ENCODE data around the gene MCHR1.
"Not testable (repeated sequence)": the region's sequence is repeated elsewhere in the genome, so short reads cannot be mapped to it uniquely, and the experiment has no call there.

Gene MCHR1

GRCh38 chr22:40707154-40707553, 27.9 kb downstream of the MCHR1 start:
- no peak overlapping the region for H3K4me3 ChIP-seq (ENCODE audit: low read depth, low read length)
- no peak for DNase-seq (ENCODE audit: low read depth)
- TF ChIP-seq, protein P1, sequence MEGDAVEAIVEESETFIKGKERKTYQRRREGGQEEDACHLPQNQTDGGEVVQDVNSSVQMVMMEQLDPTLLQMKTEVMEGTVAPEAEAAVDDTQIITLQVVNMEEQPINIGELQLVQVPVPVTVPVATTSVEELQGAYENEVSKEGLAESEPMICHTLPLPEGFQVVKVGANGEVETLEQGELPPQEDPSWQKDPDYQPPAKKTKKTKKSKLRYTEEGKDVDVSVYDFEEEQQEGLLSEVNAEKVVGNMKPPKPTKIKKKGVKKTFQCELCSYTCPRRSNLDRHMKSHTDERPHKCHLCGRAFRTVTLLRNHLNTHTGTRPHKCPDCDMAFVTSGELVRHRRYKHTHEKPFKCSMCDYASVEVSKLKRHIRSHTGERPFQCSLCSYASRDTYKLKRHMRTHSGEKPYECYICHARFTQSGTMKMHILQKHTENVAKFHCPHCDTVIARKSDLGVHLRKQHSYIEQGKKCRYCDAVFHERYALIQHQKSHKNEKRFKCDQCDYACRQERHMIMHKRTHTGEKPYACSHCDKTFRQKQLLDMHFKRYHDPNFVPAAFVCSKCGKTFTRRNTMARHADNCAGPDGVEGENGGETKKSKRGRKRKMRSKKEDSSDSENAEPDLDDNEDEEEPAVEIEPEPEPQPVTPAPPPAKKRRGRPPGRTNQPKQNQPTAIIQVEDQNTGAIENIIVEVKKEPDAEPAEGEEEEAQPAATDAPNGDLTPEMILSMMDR (conservative IDR thresholded peaks at IDR 0.05; ENCODE audit: low read depth, low read length), result no peak

- H3K4me3 ChIP-seq (ENCODE audit: low read depth, low read length), result no peak overlapping the region
- TF ChIP-seq, protein P1 (conservative IDR thresholded peaks at IDR 0.05; ENCODE audit: low read depth, low read length), result no peak
- no peak for DNase-seq (ENCODE audit: low read depth)
Measured at GRCh38 chr22:40708177-40708576, 28.9 kb downstream of the MCHR1 start.

GRCh38 chr22:40709752-40710413, 30.6 kb downstream of the MCHR1 start:
- no peak overlapping the region for H3K4me3 ChIP-seq (ENCODE audit: low read depth, low read length)
- DNase-seq (ENCODE audit: low read depth), result peak; percentile 61

GRCh38 chr22:40712311-40712710, 33.0 kb downstream of the MCHR1 start:
- no peak for DNase-seq (ENCODE audit: low read depth)
- TF ChIP-seq, protein P1 (conservative IDR thresholded peaks at IDR 0.05; ENCODE audit: low read depth, low read length), result no peak
- no peak overlapping the region for H3K4me3 ChIP-seq (ENCODE audit: low read depth, low read length)

More at GRCh38 chr22:40709752-40710413, 30.6 kb downstream of the MCHR1 start:
- TF ChIP-seq, protein P1 (conservative IDR thresholded peaks at IDR 0.05; ENCODE audit: low read depth, low read length), result no peak

DNA sequence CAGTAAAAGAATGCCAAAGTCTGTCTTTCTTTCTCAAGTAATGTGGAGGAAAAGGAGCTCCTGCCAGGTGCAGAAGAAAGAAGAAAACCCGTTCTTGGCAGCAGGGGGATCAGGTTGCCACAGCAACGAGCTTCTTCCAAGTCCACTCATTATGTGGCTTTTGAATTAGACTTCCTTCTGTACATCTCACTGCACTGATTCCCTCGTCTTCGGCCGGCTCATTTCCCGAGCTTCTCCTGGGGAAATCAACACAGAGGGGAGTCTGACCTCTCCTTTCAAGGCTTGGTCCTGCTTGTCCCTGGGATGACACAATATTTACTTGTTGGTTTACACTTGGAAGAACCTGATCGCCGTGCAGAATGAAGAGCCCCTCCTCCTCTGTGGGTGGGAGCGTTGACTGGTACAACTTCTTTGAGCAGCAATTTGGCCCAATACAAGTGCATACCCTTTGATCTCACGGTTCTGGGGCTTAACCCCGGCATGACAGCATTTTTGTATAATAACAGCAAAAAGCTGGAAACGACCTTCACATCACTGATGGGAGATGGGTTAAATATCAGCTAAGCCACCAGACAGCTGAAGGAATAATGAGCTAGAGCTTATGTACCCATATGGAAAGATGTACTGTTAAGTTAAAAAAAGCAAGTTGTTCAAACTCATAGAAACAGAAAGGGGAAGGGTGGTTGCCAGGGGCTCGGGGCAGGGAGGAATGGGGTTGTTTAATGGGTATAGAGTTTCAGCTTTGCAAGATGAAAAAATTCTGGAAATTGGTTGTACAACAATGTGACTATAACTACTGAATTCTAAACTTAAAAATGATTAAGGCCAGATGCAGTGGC, 35.4 kb downstream of the MCHR1 start:
- DNase-seq (ENCODE audit: low read depth), result peak; percentile 83
- no peak overlapping the region for H3K4me3 ChIP-seq (ENCODE audit: low read depth, low read length)

GRCh38 chr22:40716116-40716515, 36.8 kb downstream of the MCHR1 start:
- no peak overlapping the region for H3K4me3 ChIP-seq (ENCODE audit: low read depth, low read length)
- no peak for DNase-seq (ENCODE audit: low read depth)
- TF ChIP-seq, protein P1 (conservative IDR thresholded peaks at IDR 0.05; ENCODE audit: low read depth, low read length), result no peak

More for the DNA sequence above, 35.4 kb downstream of the MCHR1 start:
- TF ChIP-seq, protein P1 (conservative IDR thresholded peaks at IDR 0.05; ENCODE audit: low read depth, low read length), result no peak

DNA sequence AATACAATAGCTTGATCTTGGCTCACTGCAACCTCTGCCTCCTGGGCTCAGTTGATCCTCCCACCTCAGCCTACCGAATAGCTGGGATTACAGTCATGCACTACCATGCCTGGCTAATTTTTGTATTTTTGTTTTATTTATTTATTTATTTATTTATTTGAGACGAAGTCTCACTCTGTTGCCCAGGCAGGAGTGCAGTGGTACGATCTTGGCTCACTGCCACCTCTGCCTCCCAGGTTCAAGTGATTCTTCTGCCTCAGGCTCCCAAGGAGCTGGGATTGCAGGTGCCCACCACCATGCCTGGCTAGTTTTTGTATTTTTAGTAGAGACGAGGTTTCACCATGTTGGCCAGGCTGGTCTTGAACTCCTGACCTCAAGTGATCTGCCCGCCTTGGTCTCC, 38.4 kb downstream of the MCHR1 start:
- H3K4me3 ChIP-seq (ENCODE audit: low read depth, low read length); DNase-seq (ENCODE audit: low read depth): not testable (repeated sequence)

Measured in choroid plexus epithelial cell (primary cell).